Measurements from ENCODE around the gene CTNND2. TPM values are rescaled to one million over a fixed set of nuclear protein-coding genes. Genes with fewer than 3 reads are reported as not detected.

CTNND2 gene
- polyA plus RNA-seq (67.0 and 67.6 TPM in 2 replicates), polyA minus RNA-seq (117 and 133 TPM in 2 replicates)

- peaks cover 35% of the 10 kb centered on the region for H3K79me2 ChIP-seq (replicated peaks; ENCODE audit: insufficient read depth, low read length)
- no peaks in the 10 kb centered on the region for H3K27me3 ChIP-seq (ENCODE audit: insufficient read depth, low read depth, low read length)
- H4K20me1 ChIP-seq (ENCODE audit: insufficient read depth) = no peaks in the 10 kb centered on the region
- H3K4me3 ChIP-seq (ENCODE audit: low read length) = peak within 1 kb of the TSS; percentile 81
- TF ChIP-seq EZH2 (IDR thresholded peaks at IDR 0.05; ENCODE audit: borderline replicate concordance, insufficient read depth, low read length, poor library complexity, severe bottlenecking) = no peak
- peak; percentile 63 for TF ChIP-seq SMC3 (conservative IDR thresholded peaks at IDR 0.05; ENCODE audit: poor library complexity)
- peak; percentile 42 for TF ChIP-seq POLR2AphosphoS5 (IDR thresholded peaks at IDR 0.05)
- no peak for TF ChIP-seq CTCF (IDR thresholded peaks at IDR 0.05; ENCODE audit: poor library complexity, severe bottlenecking)
- no peak for TF ChIP-seq TAF1 (IDR thresholded peaks at IDR 0.05; ENCODE audit: low read depth)
- TF ChIP-seq EP300 (conservative IDR thresholded peaks at IDR 0.05; ENCODE audit: poor library complexity, severe bottlenecking) = peak; percentile 43
- TF ChIP-seq RAD21 (conservative IDR thresholded peaks at IDR 0.05) = peak; percentile 61
- TF ChIP-seq MXI1 (conservative IDR thresholded peaks at IDR 0.05; ENCODE audit: poor library complexity, severe bottlenecking) = peak; percentile 48
- TF ChIP-seq REST (IDR thresholded peaks at IDR 0.05; ENCODE audit: borderline replicate concordance) = peak; percentile 66
- H3K9ac ChIP-seq (ENCODE audit: low read length) = peak within 1 kb of the TSS; percentile 88
- peak within 1 kb of the TSS; percentile 75 for H3K4me2 ChIP-seq (ENCODE audit: low read length)
- H3F3A ChIP-seq (ENCODE audit: insufficient read depth, low read length, poor library complexity, severe bottlenecking) = no peaks in the 10 kb centered on the region
- H3K9me2 ChIP-seq (ENCODE audit: insufficient read depth, low read length) = no peaks in the 10 kb centered on the region
- peak within 1 kb of the TSS; percentile 69 for H2AFZ ChIP-seq (ENCODE audit: low read depth, low read length)
- no peaks in the 10 kb centered on the region for H3K36me3 ChIP-seq (ENCODE audit: insufficient read depth, low read length)
- no peaks in the 10 kb centered on the region for H3K9me3 ChIP-seq (ENCODE audit: low read length)
- H3K27ac ChIP-seq (ENCODE audit: low read length) = peak within 1 kb of the TSS; percentile 94
Measured at GRCh38 chr5:11904265-11904906, at the start of gene CTNND2. Gene CTNND2 (minus strand): TSS chr5:11904446. CDS start chr5:11903853, 593 bp downstream.

- Histone ChIP-seq H3K9me2 (ENCODE audit: insufficient read depth, low read length) (no peaks in the 10 kb centered on the region), H4K20me1 (ENCODE audit: insufficient read depth) (no peaks in the 10 kb centered on the region), H2AFZ (ENCODE audit: low read depth, low read length) (no peak overlapping the region), H3K27ac (ENCODE audit: low read length) (no peak overlapping the region), H3K4me2 (ENCODE audit: low read length) (no peak overlapping the region), H3K79me2 (replicated peaks; ENCODE audit: insufficient read depth, low read length) (no peaks in the 10 kb centered on the region), H3K9ac (ENCODE audit: low read length) (no peak overlapping the region), H3K9me3 (ENCODE audit: low read length) (no peaks in the 10 kb centered on the region), H3F3A (ENCODE audit: insufficient read depth, low read length, poor library complexity, severe bottlenecking) (peaks cover 4% of the 10 kb centered on the region), H3K27me3 (ENCODE audit: insufficient read depth, low read depth, low read length) (no peaks in the 10 kb centered on the region), H3K4me3 (ENCODE audit: low read length) (no peak overlapping the region), H3K36me3 (ENCODE audit: insufficient read depth, low read length) (no peaks in the 10 kb centered on the region)
- TF ChIP-seq REST (IDR thresholded peaks at IDR 0.05; ENCODE audit: borderline replicate concordance) (no peak), TAF1 (IDR thresholded peaks at IDR 0.05; ENCODE audit: low read depth) (no peak), RAD21 (conservative IDR thresholded peaks at IDR 0.05) (no peak), POLR2AphosphoS5 (IDR thresholded peaks at IDR 0.05) (no peak), EP300 (conservative IDR thresholded peaks at IDR 0.05; ENCODE audit: poor library complexity, severe bottlenecking) (no peak), SMC3 (conservative IDR thresholded peaks at IDR 0.05; ENCODE audit: poor library complexity) (no peak), MXI1 (conservative IDR thresholded peaks at IDR 0.05; ENCODE audit: poor library complexity, severe bottlenecking) (no peak), EZH2 (IDR thresholded peaks at IDR 0.05; ENCODE audit: borderline replicate concordance, insufficient read depth, low read length, poor library complexity, severe bottlenecking) (no peak), CTCF (IDR thresholded peaks at IDR 0.05; ENCODE audit: poor library complexity, severe bottlenecking) (no peak)
Measured at GRCh38 chr5:11946317-11946716, 42.1 kb upstream of the CTNND2 start.
